HEK293 (cell line): ENCODE measurements around the gene HERC5.

Experiments used
- CTCF ChIA-PET: fragments of 350-600 bp; formaldehyde crosslinking; extraction: SDS; loops from one replicate; lab custom pipeline; 2021; ENCODE audit warnings: antibody characterized with exemption; lab: Yijun Ruan, JAX
- POLR2A ChIA-PET: fragments of 300-600 bp; formaldehyde crosslinking; extraction: SDS; loops from one replicate; lab custom pipeline; 2020; ENCODE audit warnings: antibody characterized with exemption, inconsistent platforms; lab: Yijun Ruan, JAX
- H3K27ac ChIP-seq: fragments of 200-500 bp; sonication (Bioruptor generic); 2 replicates; pipeline ENCODE4 v1.5.1; 2014; ENCODE audit warnings: low read depth, low read length, control low read depth, inconsistent platforms; ENCODE audit errors: extremely low read depth
- H3K36me3 ChIP-seq, 2 experiments: fragments of 200-500 bp in 1 of 2; sonication (Bioruptor generic) in 1 of 2; 1 replicate in 1 of 2; 2 replicates in 1 of 2; pipeline ENCODE4 v1.5.1; 2014 to 2017; ENCODE audit warnings: inconsistent platforms in 2 of 2, low read length in 2 of 2; ENCODE audit not compliant: control insufficient read depth in 2 of 2, insufficient read depth in 1 of 2
- H3K4me1 ChIP-seq: fragments of 200-500 bp; sonication (Bioruptor generic); 2 replicates; pipeline ENCODE4 v1.5.1; 2014; ENCODE audit warnings: mild to moderate bottlenecking, low read length, inconsistent platforms; ENCODE audit not compliant: control insufficient read depth, insufficient read depth
- H3K4me3 ChIP-seq: 2 replicates; pipeline ENCODE4 v1.5.1; 2011; ENCODE audit warnings: low read depth, mild to moderate bottlenecking, control low read depth, low read length, moderate library complexity
- H3K9me3 ChIP-seq: fragments of 200-500 bp; sonication (Bioruptor generic); 2 replicates; pipeline ENCODE4 v1.5.1; 2014; ENCODE audit warnings: low read depth, low read length, inconsistent platforms; ENCODE audit not compliant: control insufficient read depth, insufficient read depth
- GLI4 ChIP-seq: fragments of 450-650 bp; formaldehyde crosslinking; IDR thresholded peaks from 2 replicates; pipeline ENCODE4 v1.5.1; 2016; ENCODE audit warnings: missing biosample characterization, missing genetic modification characterization
- GLIS1 ChIP-seq: fragments of 450-650 bp; formaldehyde crosslinking; IDR thresholded peaks from 2 replicates; pipeline ENCODE4 v1.5.1; 2016; ENCODE audit warnings: missing biosample characterization, missing genetic modification characterization
- PRDM10 ChIP-seq: fragments of 450-650 bp; formaldehyde crosslinking; IDR thresholded peaks from 2 replicates; pipeline ENCODE4 v1.5.1; 2016; ENCODE audit warnings: missing biosample characterization, missing genetic modification characterization
- ZBTB8A ChIP-seq: fragments of 450-650 bp; formaldehyde crosslinking; IDR thresholded peaks from 2 replicates; pipeline ENCODE4 v1.5.1; 2016; ENCODE audit warnings: missing biosample characterization, missing genetic modification characterization
- ZNF133 ChIP-seq: fragments of 450-650 bp; formaldehyde crosslinking; IDR thresholded peaks from 2 replicates; pipeline ENCODE4 v1.5.1; 2016; ENCODE audit warnings: missing biosample characterization, missing genetic modification characterization
- ZNF239 ChIP-seq: fragments of 450-650 bp; formaldehyde crosslinking; IDR thresholded peaks from 2 replicates; pipeline ENCODE4 v1.5.1; 2016; ENCODE audit warnings: missing biosample characterization, missing genetic modification characterization
- ZNF266 ChIP-seq: fragments of 450-650 bp; formaldehyde crosslinking; IDR thresholded peaks from 2 replicates; pipeline ENCODE4 v1.5.1; 2016; ENCODE audit warnings: missing biosample characterization, missing genetic modification characterization, low read depth
- ZNF292 ChIP-seq: fragments of 450-650 bp; formaldehyde crosslinking; IDR thresholded peaks from 2 replicates; pipeline ENCODE4 v1.5.1; 2016; ENCODE audit warnings: low read depth, missing biosample characterization, missing genetic modification characterization, borderline replicate concordance
- ZNF311 ChIP-seq: fragments of 450-650 bp; formaldehyde crosslinking; IDR thresholded peaks from 2 replicates; pipeline ENCODE4 v1.5.1; 2017; ENCODE audit warnings: missing biosample characterization, missing genetic modification characterization, borderline replicate concordance
- ZNF350 ChIP-seq: fragments of 450-650 bp; formaldehyde crosslinking; IDR thresholded peaks from 2 replicates; pipeline ENCODE4 v1.5.0; 2017; ENCODE audit warnings: missing biosample characterization, mild to moderate bottlenecking, missing genetic modification characterization
- ZNF449 ChIP-seq: fragments of 450-650 bp; formaldehyde crosslinking; IDR thresholded peaks from 2 replicates; pipeline ENCODE4 v1.5.1; 2017; ENCODE audit warnings: missing biosample characterization, mild to moderate bottlenecking, missing genetic modification characterization, moderate library complexity
- ZNF473 ChIP-seq: fragments of 450-650 bp; formaldehyde crosslinking; IDR thresholded peaks from 2 replicates; pipeline ENCODE4 v1.5.1; 2017; ENCODE audit warnings: missing biosample characterization, missing genetic modification characterization
- ZNF544 ChIP-seq: fragments of 450-650 bp; formaldehyde crosslinking; IDR thresholded peaks from 2 replicates; pipeline ENCODE4 v1.5.0; 2017; ENCODE audit warnings: missing biosample characterization, missing genetic modification characterization
- ZNF560 ChIP-seq: fragments of 450-650 bp; formaldehyde crosslinking; IDR thresholded peaks from 2 replicates; pipeline ENCODE4 v1.5.1; 2017; ENCODE audit warnings: missing biosample characterization, missing genetic modification characterization, borderline replicate concordance
- ZNF585B ChIP-seq: fragments of 450-650 bp; formaldehyde crosslinking; IDR thresholded peaks from 2 replicates; pipeline ENCODE4 v1.5.1; 2016; ENCODE audit warnings: missing biosample characterization, missing genetic modification characterization
- ZNF629 ChIP-seq: fragments of 450-650 bp; formaldehyde crosslinking; IDR thresholded peaks from 2 replicates; pipeline ENCODE4 v1.5.1; 2017; ENCODE audit warnings: missing biosample characterization, missing genetic modification characterization
- ZNF645 ChIP-seq: fragments of 450-650 bp; formaldehyde crosslinking; IDR thresholded peaks from 2 replicates; pipeline ENCODE4; 2016; ENCODE audit warnings: missing biosample characterization, missing genetic modification characterization
- ZNF792 ChIP-seq: fragments of 450-650 bp; formaldehyde crosslinking; IDR thresholded peaks from 2 replicates; pipeline ENCODE4 v1.5.1; 2016; ENCODE audit warnings: missing biosample characterization, missing genetic modification characterization
- ZNF843 ChIP-seq: fragments of 450-650 bp; formaldehyde crosslinking; IDR thresholded peaks from 2 replicates; pipeline ENCODE4 v1.5.1; 2016; ENCODE audit warnings: missing biosample characterization, missing genetic modification characterization
- ZSCAN23 ChIP-seq: fragments of 450-650 bp; formaldehyde crosslinking; IDR thresholded peaks from 2 replicates; pipeline ENCODE4 v1.5.1; 2016; ENCODE audit warnings: missing biosample characterization, missing genetic modification characterization
- ZXDB ChIP-seq: fragments of 450-650 bp; formaldehyde crosslinking; IDR thresholded peaks from 2 replicates; pipeline ENCODE4 v1.5.1; 2016; ENCODE audit warnings: missing biosample characterization, missing genetic modification characterization

Gene HERC5

GRCh38 chr4:88451205-88451604 lies 5.7 kb upstream of the HERC5 start:
- H3K4me1 ChIP-seq = no peaks in the 10 kb centered on the region
- no peak overlapping the region for H3K27ac ChIP-seq
- POLR2A ChIA-PET = no interaction called here
- no peak for TF ChIP-seq ZNF449 (tag by site-specific recombination)
- no peak for TF ChIP-seq PRDM10 (tag by site-specific recombination)
- TF ChIP-seq ZSCAN23 = no peak
- no peak for TF ChIP-seq ZNF292
- TF ChIP-seq, all 188 proteins: peak for 0
- no peaks in the 10 kb centered on the region for H3K36me3 ChIP-seq
- CTCF ChIA-PET = no interaction called here
- no peak overlapping the region for H3K4me3 ChIP-seq
- no peaks in the 10 kb centered on the region for H3K9me3 ChIP-seq

GRCh38 chr4:88452912-88453311 lies 4.0 kb upstream of the HERC5 start:
- H3K27ac ChIP-seq = no peak overlapping the region
- H3K9me3 ChIP-seq = no peaks in the 10 kb centered on the region
- ChIA-PET POLR2A (no interaction called here), CTCF (interaction anchor here (0.6 kb wide), 1 partner anchor 380 kb away, joined by 5 read pairs; no protein-coding TSS in a partner anchor)
- no peak for TF ChIP-seq ZNF544 (tag by site-specific recombination)
- no peak for TF ChIP-seq ZNF266 (tag by site-specific recombination)
- TF ChIP-seq GLIS1 (tag by site-specific recombination) = no peak
- TF ChIP-seq ZNF585B (tag by site-specific recombination) = no peak
- TF ChIP-seq ZNF133 (tag by site-specific recombination) = no peak
- TF ChIP-seq ZNF311 (tag by site-specific recombination) = no peak
- TF ChIP-seq ZNF239 (tag by site-specific recombination) = no peak
- TF ChIP-seq ZNF560 (tag by site-specific recombination) = no peak
- no peak for TF ChIP-seq ZNF473 (tag by site-specific recombination)
- TF ChIP-seq ZXDB (tag by site-specific recombination) = no peak
- no peak for TF ChIP-seq ZNF792
- TF ChIP-seq ZNF350 (tag by site-specific recombination) = no peak
- TF ChIP-seq ZNF645 (tag by site-specific recombination) = no peak
- no peak for TF ChIP-seq ZNF843 (tag by site-specific recombination)
- no peak for TF ChIP-seq ZBTB8A
- TF ChIP-seq GLI4 (tag by site-specific recombination) = no peak
- no peak for TF ChIP-seq ZNF629
- no peaks in the 10 kb centered on the region for H3K36me3 ChIP-seq
- no peak overlapping the region for H3K4me3 ChIP-seq
- H3K4me1 ChIP-seq = no peaks in the 10 kb centered on the region
